ENCODE measurements around the gene EPHA3.
"Not testable (repeated sequence)": the region's sequence is repeated elsewhere in the genome, so short reads cannot be mapped to it uniquely, and the experiment has no call there.

EPHA3 gene

GRCh38 chr3:89287902-89288508 lies 180.6 kb downstream of the EPHA3 start:
- no peak for DNase-seq (ENCODE audit: low read depth)

DNA sequence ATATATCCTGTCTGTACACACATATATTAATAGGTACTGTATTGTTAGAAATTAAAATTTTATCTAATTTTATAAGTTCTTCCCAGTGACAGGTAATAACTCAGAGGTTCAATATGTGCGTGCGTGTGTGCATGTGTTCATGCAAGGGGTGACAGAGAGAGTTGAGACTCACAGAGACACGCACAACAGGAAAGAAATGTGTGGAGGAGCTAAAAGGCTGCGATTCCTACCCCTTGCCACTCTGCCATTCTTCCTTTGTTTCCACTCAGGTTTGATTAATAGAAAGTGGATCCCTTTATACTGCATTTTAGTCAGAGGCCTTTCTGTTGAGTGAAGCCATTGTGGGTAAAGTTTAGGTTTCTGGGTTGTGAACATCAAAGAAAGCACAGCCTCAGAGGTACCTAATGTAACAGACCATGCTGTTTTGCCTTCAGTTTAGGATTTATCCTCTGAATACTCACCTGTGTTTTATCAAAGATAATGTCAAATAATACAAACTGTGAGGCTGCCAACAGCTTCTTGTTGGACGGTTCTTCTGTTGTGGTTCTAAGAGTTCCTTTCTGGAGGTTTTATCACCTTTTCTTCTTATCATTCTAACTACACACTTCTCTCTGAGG lies 182.3 kb downstream of the EPHA3 start:
- no peak for DNase-seq (ENCODE audit: low read depth)

DNA sequence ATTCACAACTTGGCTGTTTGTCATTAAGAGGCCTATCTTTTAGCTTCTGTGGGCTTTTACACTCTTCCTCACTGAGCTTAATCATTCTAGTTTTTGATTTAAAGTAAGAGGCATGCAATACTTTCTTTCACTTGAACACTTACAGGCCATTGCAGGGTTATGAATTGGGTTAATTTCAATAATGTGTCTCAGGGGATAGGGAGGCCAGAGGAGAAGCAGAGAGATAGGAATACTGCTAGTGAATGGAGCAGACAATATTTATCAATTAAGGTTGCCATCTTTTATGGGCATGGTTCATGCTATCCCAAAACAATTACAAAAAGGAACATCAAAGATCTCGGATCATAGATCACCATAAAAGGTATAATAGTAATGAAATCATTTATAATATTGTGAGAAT lies 189.8 kb downstream of the EPHA3 start:
- DNase-seq (ENCODE audit: low read depth), result no peak

GRCh38 chr3:89300526-89300925 lies 193.1 kb downstream of the EPHA3 start:
- no peak for DNase-seq (ENCODE audit: low read depth)

GRCh38 chr3:89300981-89301380 lies 193.6 kb downstream of the EPHA3 start:
- DNase-seq (ENCODE audit: low read depth), result no peak

- no peak for DNase-seq (ENCODE audit: low read depth)
Observed at GRCh38 chr3:89303701-89304100, 196.3 kb downstream of the EPHA3 start.

DNA sequence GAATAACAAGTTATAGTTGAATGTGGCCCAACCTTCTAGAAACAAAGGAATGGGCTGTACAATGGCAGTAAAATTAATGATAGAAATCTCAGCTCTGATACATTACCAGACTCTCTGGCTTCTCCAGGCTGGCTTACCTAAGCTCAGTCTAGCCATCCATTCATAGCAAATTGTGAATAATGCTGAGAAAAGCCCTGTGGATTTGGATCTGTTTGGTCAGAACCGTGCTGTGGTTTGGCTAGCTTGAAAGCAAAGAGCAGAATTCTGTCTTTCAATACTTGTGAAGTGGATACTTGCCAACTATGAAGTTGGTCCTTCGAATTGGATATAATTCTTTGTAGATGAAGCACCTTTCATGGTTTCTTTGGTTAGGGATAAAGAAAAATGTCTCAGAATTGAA lies 199.1 kb downstream of the EPHA3 start:
- DNase-seq (ENCODE audit: low read depth), result no peak

- no peak for DNase-seq (ENCODE audit: low read depth)
Observed at GRCh38 chr3:89311581-89311980, 204.2 kb downstream of the EPHA3 start.

DNA sequence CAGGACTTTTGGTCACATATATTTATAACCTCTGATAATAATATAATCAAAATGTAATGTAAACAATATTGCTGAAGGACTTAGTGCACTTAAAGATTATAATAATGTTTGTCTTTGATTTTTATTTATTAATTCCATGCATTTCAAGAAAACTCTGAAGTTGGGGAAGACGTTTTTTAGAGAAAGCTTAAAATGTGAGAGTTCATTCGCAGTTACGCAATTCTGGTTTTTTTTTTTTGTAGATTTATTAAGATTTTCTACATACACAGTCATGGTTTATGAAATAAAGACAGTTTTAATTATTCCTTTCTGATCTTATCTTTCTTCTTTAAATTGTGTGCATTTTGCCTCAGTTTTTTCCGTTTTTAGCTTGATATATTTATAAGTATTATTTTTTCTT lies 204.7 kb downstream of the EPHA3 start:
- DNase-seq (ENCODE audit: low read depth), result no peak

- DNase-seq (ENCODE audit: low read depth), result no peak
Observed at GRCh38 chr3:89314454-89315098, 207.2 kb downstream of the EPHA3 start.

DNA sequence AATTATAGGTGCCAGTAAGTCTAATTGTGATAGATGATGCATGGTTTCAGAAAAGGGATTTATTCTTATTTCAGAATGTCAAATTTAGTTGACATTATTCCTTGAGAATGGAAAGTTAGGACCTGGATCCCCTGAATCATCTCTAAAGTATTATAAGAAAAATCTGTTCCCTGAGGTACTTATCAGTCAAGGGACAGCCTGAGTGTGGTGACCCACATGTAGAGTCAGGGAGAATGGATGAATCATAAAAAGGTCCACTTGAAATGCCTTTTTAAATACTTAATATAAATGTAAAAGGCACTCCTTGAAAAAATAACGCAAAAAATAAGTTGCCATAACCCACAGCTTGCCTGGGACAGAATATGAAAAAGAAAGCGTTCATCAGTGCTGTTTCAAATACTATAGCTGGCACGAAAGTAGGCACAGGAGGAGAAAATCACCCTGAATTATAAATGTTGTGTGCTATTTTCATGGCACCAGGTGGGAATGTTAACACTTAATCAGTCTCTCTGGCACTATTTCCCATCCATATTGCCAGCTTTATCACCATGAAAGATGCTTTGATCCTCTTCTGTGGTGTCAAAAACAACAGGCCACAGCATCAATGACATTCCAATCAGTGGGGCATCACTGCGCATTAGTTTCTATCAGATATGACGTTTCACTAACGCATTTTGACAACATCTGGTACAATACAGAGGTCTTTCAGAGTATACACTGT lies 208.5 kb downstream of the EPHA3 start:
- DNase-seq (ENCODE audit: low read depth), result no peak

- no peak for DNase-seq (ENCODE audit: low read depth)
Observed at GRCh38 chr3:89320186-89320585, 212.8 kb downstream of the EPHA3 start.

DNA sequence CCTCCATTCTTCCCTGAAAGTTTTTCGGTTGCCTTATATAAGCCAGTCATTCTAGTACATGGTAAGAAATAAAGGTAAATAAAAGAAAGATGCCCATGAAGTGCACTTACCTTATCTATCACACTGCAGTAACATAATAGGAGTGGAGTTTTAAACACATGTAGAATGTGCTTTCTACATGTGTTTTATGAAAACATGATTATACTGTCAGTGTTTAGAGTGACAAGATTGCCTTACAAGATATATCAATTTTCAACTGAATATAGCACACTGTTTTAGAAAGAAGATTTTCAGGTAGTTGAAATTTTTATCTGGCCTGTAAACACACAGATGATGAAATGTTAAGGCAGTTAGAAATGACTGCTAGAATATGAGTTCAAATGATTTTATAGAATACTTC lies 219.6 kb downstream of the EPHA3 start:
- no peak for DNase-seq (ENCODE audit: low read depth)

- no peak for DNase-seq (ENCODE audit: low read depth)
Observed at GRCh38 chr3:89332386-89332785, 225.0 kb downstream of the EPHA3 start.

DNA sequence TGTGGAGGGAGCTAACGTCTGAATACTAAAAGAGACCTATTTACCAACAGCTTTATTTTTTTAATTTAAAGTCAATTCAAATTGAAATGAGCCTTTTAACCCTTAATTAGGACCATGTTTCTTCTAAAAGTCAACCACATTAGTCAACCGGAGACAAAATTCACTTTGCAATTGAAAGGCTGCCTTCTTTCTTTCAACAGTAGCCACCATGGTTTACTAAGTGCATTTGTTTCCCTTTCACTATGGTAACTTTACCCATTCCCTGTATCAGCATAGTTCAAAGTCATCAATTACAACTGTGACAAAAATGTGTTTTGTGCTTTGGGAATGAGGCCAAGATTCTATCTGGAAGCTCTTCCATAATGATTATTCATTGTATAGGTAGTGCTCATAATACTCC lies 225.4 kb downstream of the EPHA3 start:
- no peak for DNase-seq (ENCODE audit: low read depth)

- no peak for DNase-seq (ENCODE audit: low read depth)
Observed at GRCh38 chr3:89335693-89336092, 228.3 kb downstream of the EPHA3 start.

- no peak for DNase-seq (ENCODE audit: low read depth)
Observed at GRCh38 chr3:89340408-89340807, 233.0 kb downstream of the EPHA3 start.

DNA sequence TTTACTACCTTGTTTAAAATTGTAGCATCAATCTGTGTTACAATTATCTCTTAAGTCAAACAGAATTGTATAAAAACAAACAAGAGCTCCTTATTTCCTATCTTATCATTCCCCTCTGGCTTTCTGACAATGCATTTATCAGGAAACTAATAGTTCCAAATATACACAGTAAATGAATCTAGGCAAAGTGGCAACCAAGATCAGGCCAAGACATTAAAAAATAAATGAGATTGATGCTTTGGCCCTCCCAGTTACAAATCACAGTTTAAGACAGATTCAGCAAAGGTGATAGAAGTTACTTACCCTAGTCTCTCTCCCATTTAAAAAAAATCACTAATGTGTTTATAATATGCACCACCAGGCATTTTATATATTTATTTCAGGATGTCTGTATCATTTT lies 236.7 kb downstream of the EPHA3 start:
- DNase-seq (ENCODE audit: low read depth), result no peak

GRCh38 chr3:89350935-89351334 lies 243.5 kb downstream of the EPHA3 start:
- not testable (repeated sequence) for DNase-seq (ENCODE audit: low read depth)

DNA sequence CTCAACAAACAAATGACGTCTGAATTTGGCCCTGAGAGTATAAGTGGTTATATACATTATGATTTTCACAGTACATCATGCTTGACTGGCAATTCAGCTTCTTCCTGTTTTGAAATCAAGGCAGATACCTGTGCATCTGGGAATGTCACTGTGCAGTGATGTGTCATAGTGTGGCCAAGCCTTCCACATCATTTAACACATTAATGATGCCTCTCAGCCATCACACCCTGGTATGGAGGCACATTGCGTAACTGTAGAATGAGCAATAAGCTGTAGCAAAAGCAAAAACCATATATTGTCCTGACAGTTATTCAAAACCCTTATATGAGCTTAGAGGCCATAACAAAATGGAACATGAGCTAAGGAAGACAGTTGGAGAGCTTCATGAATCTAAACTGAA lies 246.0 kb downstream of the EPHA3 start:
- no peak for DNase-seq (ENCODE audit: low read depth)

DNA sequence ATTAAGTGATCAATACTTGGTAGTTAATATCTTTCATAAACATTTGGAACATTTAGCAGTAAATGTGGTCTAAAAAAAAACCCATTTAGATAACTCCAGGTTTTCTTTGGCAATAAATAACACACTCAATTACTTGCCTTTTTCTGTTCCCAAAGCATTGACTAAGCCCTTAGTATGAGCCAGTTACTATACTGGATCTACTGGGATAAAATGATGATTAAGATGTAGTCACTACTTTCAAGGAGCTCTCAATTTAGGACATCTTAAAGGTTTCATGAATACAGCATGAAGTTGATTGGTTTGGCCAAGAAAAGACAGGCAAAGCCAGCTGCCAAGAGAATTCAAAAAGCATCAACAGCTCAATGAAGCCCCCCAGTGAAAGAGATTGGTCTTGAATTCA lies 250.9 kb downstream of the EPHA3 start:
- no peak for DNase-seq (ENCODE audit: low read depth)

DNA sequence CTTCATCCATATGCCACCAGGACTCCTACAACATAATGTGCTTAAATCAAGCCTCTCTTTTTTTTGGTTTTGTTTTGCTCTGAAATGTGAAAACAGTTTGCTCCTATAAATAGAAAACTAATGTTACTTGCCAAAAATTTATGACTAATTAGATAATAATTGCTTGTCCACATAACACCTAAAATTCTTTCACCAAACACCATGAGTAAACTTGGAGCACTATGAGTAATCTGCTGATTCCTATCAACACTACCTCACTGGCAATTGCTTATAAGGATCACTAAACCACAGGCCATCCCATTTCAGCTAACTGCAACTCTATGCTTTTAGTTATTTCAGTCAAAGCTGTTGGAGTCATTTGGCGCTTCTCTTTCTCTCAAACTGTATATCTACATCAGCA lies 252.7 kb downstream of the EPHA3 start:
- no peak for DNase-seq (ENCODE audit: low read depth)

- DNase-seq (ENCODE audit: low read depth), result no peak
Observed at GRCh38 chr3:89362496-89362895, 255.1 kb downstream of the EPHA3 start.
